Skeletal muscle satellite cell (primary cell): Measurements from ENCODE around the gene KRTDAP.

ENCODE experiments used
- H3K27me3 ChIP-seq: 2 replicates; pipeline ENCODE4 v1.7.0; 2013; ENCODE audit warnings: low read length; ENCODE audit not compliant: control insufficient read depth, insufficient read depth
- H3K36me3 ChIP-seq: 2 replicates; pipeline ENCODE4 v1.7.0; 2013; ENCODE audit warnings: mild to moderate bottlenecking, control low read depth, low read length; ENCODE audit not compliant: insufficient read depth
- H3K4me1 ChIP-seq: 2 replicates; pipeline ENCODE4 v1.7.0; 2013; ENCODE audit warnings: low read length; ENCODE audit not compliant: control insufficient read depth, insufficient read depth
- H3K4me2 ChIP-seq: 2 replicates; pipeline ENCODE4 v1.7.0; 2013; ENCODE audit warnings: mild to moderate bottlenecking, low read length
- H3K4me3 ChIP-seq: 2 replicates; pipeline ENCODE4 v1.7.0; 2013; ENCODE audit warnings: low read length
- H3K9ac ChIP-seq: 2 replicates; pipeline ENCODE4 v1.7.0; 2013; ENCODE audit warnings: mild to moderate bottlenecking, low read depth, low read length, moderate library complexity
- H3K9me3 ChIP-seq: replicated peaks from 2 replicates; pipeline ENCODE4 v1.7.0; 2013; ENCODE audit warnings: mild to moderate bottlenecking, control low read depth, low read length

Gene KRTDAP

GRCh38 chr19:35447606-35448469 is 42.4 kb downstream of the KRTDAP start, which contains the start of gene FFAR2:
Gene FFAR2 (plus strand): TSS chr19:35448257. CDS start chr19:35449715, 1,458 bp downstream.
- Histone ChIP-seq H3K36me3 (no peaks in the 10 kb centered on the region), H3K9me3 (no peaks in the 10 kb centered on the region), H3K4me2 (no peak within 1 kb of the TSS), H3K4me1 (no peaks in the 10 kb centered on the region), H3K27me3 (peaks cover 25% of the 10 kb centered on the region), H3K9ac (no peak within 1 kb of the TSS), H3K4me3 (no peak within 1 kb of the TSS)

DNA sequence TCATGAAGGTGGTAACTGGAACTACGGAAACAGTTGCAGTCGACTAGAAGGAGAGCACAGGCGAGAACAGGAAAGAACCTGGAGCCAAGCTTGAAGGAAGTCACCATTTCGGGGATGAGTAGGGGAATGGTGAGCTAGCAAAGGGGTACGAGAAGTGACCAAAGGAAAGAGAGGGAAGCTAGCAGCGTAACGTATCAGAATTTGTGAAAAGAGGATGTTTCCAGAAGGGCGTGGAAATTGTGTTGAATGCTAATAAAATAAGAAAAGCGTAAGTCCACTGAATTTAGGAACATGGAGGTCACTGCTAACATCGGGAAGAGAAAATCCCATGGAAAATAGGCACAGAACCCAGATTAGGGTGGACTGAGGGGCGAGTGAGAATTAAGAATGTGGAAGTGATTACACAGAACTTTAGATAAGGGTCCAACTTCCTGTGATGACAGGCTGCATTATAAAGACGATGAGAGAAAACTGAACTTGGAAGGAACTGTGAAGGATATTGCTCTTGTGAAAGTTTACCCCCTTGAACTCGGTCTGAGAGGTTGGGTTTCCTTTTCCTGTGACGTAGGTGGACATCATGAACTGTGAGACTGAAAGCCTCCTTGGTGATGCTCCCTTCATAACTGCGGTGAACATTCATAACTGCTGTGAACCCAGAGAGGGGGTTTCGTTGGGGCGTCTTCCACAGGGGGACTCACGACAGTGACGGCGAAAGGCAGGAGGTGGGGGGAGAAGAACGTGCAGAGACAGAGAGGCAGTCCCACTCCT is 44.3 kb downstream of the KRTDAP start:
- no peak overlapping the region for H3K4me2 ChIP-seq
- no peak overlapping the region for H3K4me3 ChIP-seq
- peaks cover 25% of the 10 kb centered on the region for H3K27me3 ChIP-seq
- no peaks in the 10 kb centered on the region for H3K9me3 ChIP-seq
- H3K36me3 ChIP-seq: no peaks in the 10 kb centered on the region
- H3K4me1 ChIP-seq: no peaks in the 10 kb centered on the region
- H3K9ac ChIP-seq: no peak overlapping the region

DNA sequence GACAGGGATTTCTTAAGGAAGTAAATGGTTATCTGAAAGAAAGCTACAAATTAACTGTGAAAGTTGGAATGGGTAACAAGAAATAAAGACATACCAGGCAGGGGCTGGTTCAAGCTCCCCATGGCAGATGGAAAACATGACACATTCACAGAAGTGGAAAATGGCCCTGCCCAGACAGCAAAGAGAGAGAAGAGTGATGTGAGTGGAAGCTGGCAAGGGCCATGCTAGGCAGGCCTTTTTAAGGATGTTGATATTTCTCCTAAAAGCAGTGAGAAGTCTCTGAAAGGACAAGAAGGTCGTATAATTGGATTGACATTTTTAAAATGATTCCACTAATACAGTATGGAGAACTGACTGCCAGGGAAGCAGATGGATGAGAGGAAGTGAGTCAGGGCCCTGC is 45.5 kb downstream of the KRTDAP start:
- Histone ChIP-seq H3K4me2 (no peak overlapping the region), H3K9me3 (no peaks in the 10 kb centered on the region), H3K4me3 (no peak overlapping the region), H3K36me3 (no peaks in the 10 kb centered on the region), H3K9ac (no peak overlapping the region), H3K27me3 (peaks cover 25% of the 10 kb centered on the region), H3K4me1 (no peaks in the 10 kb centered on the region)

GRCh38 chr19:35442091-35442490 is 48.2 kb downstream of the KRTDAP start:
- Histone ChIP-seq H3K4me1 (no peaks in the 10 kb centered on the region), H3K4me3 (no peak overlapping the region), H3K27me3 (peaks cover 15% of the 10 kb centered on the region), H3K4me2 (no peak overlapping the region), H3K9me3 (no peaks in the 10 kb centered on the region), H3K9ac (no peak overlapping the region), H3K36me3 (no peaks in the 10 kb centered on the region)

GRCh38 chr19:35439921-35440320 is 50.3 kb downstream of the KRTDAP start:
- Histone ChIP-seq H3K4me3 (no peak overlapping the region), H3K4me1 (no peaks in the 10 kb centered on the region), H3K9me3 (no peaks in the 10 kb centered on the region), H3K4me2 (no peak overlapping the region), H3K9ac (no peak overlapping the region), H3K27me3 (peaks cover 18% of the 10 kb centered on the region), H3K36me3 (no peaks in the 10 kb centered on the region)

GRCh38 chr19:35438527-35438926 is 51.7 kb downstream of the KRTDAP start:
- H3K4me3 ChIP-seq: no peak overlapping the region
- no peak overlapping the region for H3K9ac ChIP-seq
- H3K9me3 ChIP-seq: no peaks in the 10 kb centered on the region
- H3K4me1 ChIP-seq: no peaks in the 10 kb centered on the region
- no peaks in the 10 kb centered on the region for H3K36me3 ChIP-seq
- no peak overlapping the region for H3K4me2 ChIP-seq
- peaks cover 22% of the 10 kb centered on the region for H3K27me3 ChIP-seq

GRCh38 chr19:35438096-35438495 is 52.2 kb downstream of the KRTDAP start:
- Histone ChIP-seq H3K4me1 (no peaks in the 10 kb centered on the region), H3K9me3 (no peaks in the 10 kb centered on the region), H3K4me3 (no peak overlapping the region)

DNA sequence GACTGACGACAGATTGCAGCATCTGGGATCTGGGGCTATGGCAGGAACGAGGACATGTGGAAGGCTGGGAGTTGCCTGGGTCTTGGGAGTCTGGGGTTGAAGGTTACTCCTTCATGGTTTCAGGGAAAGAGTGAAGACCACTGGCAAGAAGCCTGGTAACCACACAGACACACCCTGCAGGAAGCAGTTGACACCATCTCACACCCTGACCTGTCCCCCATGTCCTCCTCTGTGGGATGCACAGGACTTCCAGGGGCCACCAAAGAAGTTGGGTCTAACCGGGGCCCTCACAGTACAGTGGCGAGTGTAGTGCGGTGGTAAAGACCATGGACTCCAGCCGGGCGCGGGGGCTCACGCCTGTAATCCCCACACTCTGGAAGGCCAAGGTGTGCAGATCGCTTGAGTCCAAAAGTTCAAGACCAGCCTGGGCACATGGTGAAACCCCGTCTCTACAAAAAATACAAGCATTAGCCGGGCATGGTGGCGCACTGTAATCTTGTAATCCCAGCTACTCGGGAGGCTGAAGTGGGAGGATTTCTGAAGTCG is 52.8 kb downstream of the KRTDAP start:
- Histone ChIP-seq H3K4me1 (no peaks in the 10 kb centered on the region), H3K9ac (no peak overlapping the region), H3K4me3 (no peak overlapping the region), H3K4me2 (no peak overlapping the region), H3K36me3 (no peaks in the 10 kb centered on the region), H3K27me3 (peaks cover 22% of the 10 kb centered on the region), H3K9me3 (no peaks in the 10 kb centered on the region)

More at GRCh38 chr19:35438096-35438495, 52.2 kb downstream of the KRTDAP start:
- Histone ChIP-seq H3K4me2 (no peak overlapping the region), H3K27me3 (peaks cover 22% of the 10 kb centered on the region), H3K9ac (no peak overlapping the region), H3K36me3 (no peaks in the 10 kb centered on the region)
